HL-60 (cell line): ENCODE results near the gene NANP.

Experiments
- CTCF ChIP-seq: IDR thresholded peaks from one replicate; pipeline ENCODE4 v1.5.1; 2011; ENCODE audit warnings: low read length, control low read depth, inconsistent platforms; ENCODE audit not compliant: insufficient read depth
- GABPA ChIP-seq: IDR thresholded peaks from 2 replicates; pipeline ENCODE4 v1.6.1; 2012; ENCODE audit warnings: low read depth
- REST ChIP-seq: IDR thresholded peaks from 2 replicates; pipeline ENCODE4 v1.6.1; 2012; ENCODE audit warnings: low read depth; ENCODE audit not compliant: insufficient replicate concordance

- TF ChIP-seq CTCF (no peak), GABPA (no peak), REST (no peak)
These were observed 58.1 kb downstream of the NANP start for GRCh38 chr20:25565578-25566157.
